ENCODE measurements around the gene LRRC75B. TPM values are rescaled to one million over a fixed set of nuclear protein-coding genes. Genes with fewer than 3 reads are reported as not detected.
"Not testable (repeated sequence)": the region's sequence is repeated elsewhere in the genome, so short reads cannot be mapped to it uniquely, and the experiment has no call there.

Gene LRRC75B
- total RNA-seq, 1 experiment from 2014 or later: 18.1 TPM

DNA sequence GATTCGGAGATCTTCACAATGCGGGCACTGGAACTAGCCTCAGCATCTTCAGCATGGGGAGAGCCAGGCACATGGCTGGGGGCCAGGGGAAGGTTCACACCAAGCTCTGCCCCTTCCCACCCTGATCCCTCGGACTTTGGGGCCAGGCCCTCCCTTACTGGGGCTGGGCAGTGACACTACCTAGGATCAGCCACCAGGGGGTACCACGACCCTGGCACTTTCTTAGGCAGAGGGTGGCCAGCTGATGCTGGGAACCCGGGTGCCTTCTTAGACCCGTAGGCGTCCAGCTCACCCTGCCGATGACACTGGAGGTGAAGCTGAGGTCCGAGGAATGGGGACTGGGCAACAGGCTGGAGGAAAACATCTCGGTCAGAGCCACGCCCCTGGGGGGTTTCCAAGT, 36.2 kb upstream of the LRRC75B start:
- not testable (repeated sequence) for H3K18ac ChIP-seq (ENCODE audit: insufficient read length, low read depth, low read length); H3K4me2 ChIP-seq (ENCODE audit: insufficient read depth, insufficient read length, low read length); H3T11ph ChIP-seq (ENCODE audit: low read length); H3K9me3 Mint-ChIP-seq; H4K20me1 ChIP-seq (ENCODE audit: control insufficient read depth, insufficient read depth, insufficient read length); H2AK5ac ChIP-seq (ENCODE audit: insufficient read length, low read length); H3K14ac ChIP-seq (ENCODE audit: insufficient read depth, low read length); H3K23me2 ChIP-seq (ENCODE audit: insufficient read length, low read depth, low read length, poor library complexity, severe bottlenecking); H3K79me1 ChIP-seq (ENCODE audit: insufficient read depth, low read depth, low read length, poor library complexity, severe bottlenecking); H3K23ac ChIP-seq (ENCODE audit: insufficient read length, low read depth, low read length); H2BK20ac ChIP-seq (ENCODE audit: low read depth, low read length, poor library complexity, severe bottlenecking); H3K27ac ChIP-seq (ENCODE audit: insufficient read length, low read depth, low read length); H3K9ac ChIP-seq (ENCODE audit: extremely low read depth, insufficient read length, low read length); H2BK15ac ChIP-seq (ENCODE audit: low read depth, low read length); H2BK5ac ChIP-seq (ENCODE audit: insufficient read length, low read length); H2AFZ ChIP-seq (ENCODE audit: low read length); H3K9me3 ChIP-seq (ENCODE audit: control insufficient read depth, low read depth, low read length); H4K8ac ChIP-seq (replicated peaks; ENCODE audit: insufficient read length, low read depth, low read length); H4K5ac ChIP-seq (ENCODE audit: insufficient read length, low read depth, low read length); H3K4me1 ChIP-seq (ENCODE audit: insufficient read depth, low read length); H3K36me3 Mint-ChIP-seq (ENCODE audit: insufficient read depth in 1 of 3, low read depth in 3 of 3); H2BK12ac ChIP-seq (ENCODE audit: insufficient read length, low read depth, low read length); H3K4me3 Mint-ChIP-seq; H3K27me3 ChIP-seq (ENCODE audit: insufficient read depth, low read length); H3K79me2 ChIP-seq (ENCODE audit: insufficient read depth, low read length); H4K91ac ChIP-seq (ENCODE audit: insufficient read length, low read depth, low read length); H3K27me3 Mint-ChIP-seq (ENCODE audit: low read depth); H3K56ac ChIP-seq (ENCODE audit: insufficient read length, low read depth, low read length); H3K4ac ChIP-seq (ENCODE audit: low read depth, low read length); H2BK120ac ChIP-seq (ENCODE audit: low read depth, low read length, poor library complexity, severe bottlenecking)
- Mint-ChIP-seq H3K4me1 (peaks cover 15 to 30% of the 10 kb centered on the region in 2 experiments), H3K27ac (peak overlapping the region in 1 of 3 experiments; percentile 76; a peak in 1 of 7 replicates)
- DNase-seq: peak; percentile 60
- WGBS (ENCODE audit: extremely low coverage, insufficient read length, low lambda C conversion rate): no CpG with 5 or more reads among the region's 11 CpGs
- TF ChIP-seq, protein P1, sequence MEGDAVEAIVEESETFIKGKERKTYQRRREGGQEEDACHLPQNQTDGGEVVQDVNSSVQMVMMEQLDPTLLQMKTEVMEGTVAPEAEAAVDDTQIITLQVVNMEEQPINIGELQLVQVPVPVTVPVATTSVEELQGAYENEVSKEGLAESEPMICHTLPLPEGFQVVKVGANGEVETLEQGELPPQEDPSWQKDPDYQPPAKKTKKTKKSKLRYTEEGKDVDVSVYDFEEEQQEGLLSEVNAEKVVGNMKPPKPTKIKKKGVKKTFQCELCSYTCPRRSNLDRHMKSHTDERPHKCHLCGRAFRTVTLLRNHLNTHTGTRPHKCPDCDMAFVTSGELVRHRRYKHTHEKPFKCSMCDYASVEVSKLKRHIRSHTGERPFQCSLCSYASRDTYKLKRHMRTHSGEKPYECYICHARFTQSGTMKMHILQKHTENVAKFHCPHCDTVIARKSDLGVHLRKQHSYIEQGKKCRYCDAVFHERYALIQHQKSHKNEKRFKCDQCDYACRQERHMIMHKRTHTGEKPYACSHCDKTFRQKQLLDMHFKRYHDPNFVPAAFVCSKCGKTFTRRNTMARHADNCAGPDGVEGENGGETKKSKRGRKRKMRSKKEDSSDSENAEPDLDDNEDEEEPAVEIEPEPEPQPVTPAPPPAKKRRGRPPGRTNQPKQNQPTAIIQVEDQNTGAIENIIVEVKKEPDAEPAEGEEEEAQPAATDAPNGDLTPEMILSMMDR (conservative IDR thresholded peaks at IDR 0.05): peak; percentile 68

- not testable (repeated sequence) for H2BK20ac ChIP-seq (ENCODE audit: low read depth, low read length, poor library complexity, severe bottlenecking); H3K18ac ChIP-seq (ENCODE audit: insufficient read length, low read depth, low read length); H3K23ac ChIP-seq (ENCODE audit: insufficient read length, low read depth, low read length); H3K4me1 ChIP-seq (ENCODE audit: insufficient read depth, low read length); H2AK5ac ChIP-seq (ENCODE audit: insufficient read length, low read length); H4K20me1 ChIP-seq (ENCODE audit: control insufficient read depth, insufficient read depth, insufficient read length); H3K4ac ChIP-seq (ENCODE audit: low read depth, low read length); H3K27ac ChIP-seq (ENCODE audit: insufficient read length, low read depth, low read length); H3K9ac ChIP-seq (ENCODE audit: extremely low read depth, insufficient read length, low read length); H3K9me3 Mint-ChIP-seq; H4K91ac ChIP-seq (ENCODE audit: insufficient read length, low read depth, low read length); H3K14ac ChIP-seq (ENCODE audit: insufficient read depth, low read length); H3K4me3 Mint-ChIP-seq; H4K8ac ChIP-seq (replicated peaks; ENCODE audit: insufficient read length, low read depth, low read length); H3K27me3 Mint-ChIP-seq (ENCODE audit: low read depth); H2AFZ ChIP-seq (ENCODE audit: low read length); H2BK15ac ChIP-seq (ENCODE audit: low read depth, low read length); H4K5ac ChIP-seq (ENCODE audit: insufficient read length, low read depth, low read length); DNase-seq; H3K79me1 ChIP-seq (ENCODE audit: insufficient read depth, low read depth, low read length, poor library complexity, severe bottlenecking); H3K56ac ChIP-seq (ENCODE audit: insufficient read length, low read depth, low read length); H3K9me3 ChIP-seq (ENCODE audit: control insufficient read depth, low read depth, low read length); H3K36me3 Mint-ChIP-seq (ENCODE audit: insufficient read depth in 1 of 3, low read depth in 3 of 3); H3K79me2 ChIP-seq (ENCODE audit: insufficient read depth, low read length); H2BK12ac ChIP-seq (ENCODE audit: insufficient read length, low read depth, low read length); H3K4me2 ChIP-seq (ENCODE audit: insufficient read depth, insufficient read length, low read length); H3K27me3 ChIP-seq (ENCODE audit: insufficient read depth, low read length); H3K27ac Mint-ChIP-seq; H3K23me2 ChIP-seq (ENCODE audit: insufficient read length, low read depth, low read length, poor library complexity, severe bottlenecking); H3T11ph ChIP-seq (ENCODE audit: low read length); H2BK120ac ChIP-seq (ENCODE audit: low read depth, low read length, poor library complexity, severe bottlenecking); H2BK5ac ChIP-seq (ENCODE audit: insufficient read length, low read length)
- no CpG with 5 or more reads among the region's 16 CpGs for WGBS (ENCODE audit: extremely low coverage, insufficient read length, low lambda C conversion rate)
- H3K4me1 Mint-ChIP-seq: peaks cover 15 to 21% of the 10 kb centered on the region in 2 experiments
Observed at GRCh38 chr22:24627911-24628310, 35.0 kb upstream of the LRRC75B start.

Measured in H9 (cell line).